GM12878 (cell line): ENCODE results near the gene FARS2. TPM values are rescaled to one million over a fixed set of nuclear protein-coding genes. Genes with fewer than 3 reads are reported as not detected.
A peak's percentile ranks its signal among the peaks of the same experiment; 100 is the strongest.

Experiments
- ATAC-seq: fragments of 200-7000 bp; cut with Tn5 transposase; 3 replicates; pipeline ENCODE4 v1.9.1; 2020; ENCODE audit warnings: mild to moderate bottlenecking, moderate library complexity
- BruUV-seq: library from RNA; stranded (reverse); fragments of 400-500 nt; replicated peaks from 2 replicates; lab custom pipeline; 2021; lab: Mats Ljungman, UMichigan
- CTCF ChIA-PET: fragments of 300-600 bp; sonication (Branson Sonifier 250); formaldehyde crosslinking; extraction: SDS; loops from one replicate; lab custom pipeline; 2021; ENCODE audit warnings: inconsistent platforms; lab: Yijun Ruan, JAX
- POLR2A ChIA-PET: fragments of 350-600 bp; formaldehyde crosslinking; extraction: SDS; loops from one replicate; lab custom pipeline; 2021; ENCODE audit warnings: inconsistent platforms; lab: Charles Lee
- RAD21 ChIA-PET: fragments of 300-600 bp; sonication (Branson Sonifier 250); formaldehyde crosslinking; loops from one replicate; lab custom pipeline; 2023; ENCODE audit warnings: antibody characterized with exemption; ENCODE audit not compliant: unreplicated experiment; lab: Charles Lee
- SMC1A ChIA-PET: fragments of 300-600 bp; sonication (Branson Sonifier 250); formaldehyde crosslinking; loops from one replicate; lab custom pipeline; 2023; ENCODE audit not compliant: unreplicated experiment, uncharacterized antibody; lab: Charles Lee
- DNase-seq: peaks from one replicate; pipeline ENCODE4 v3.0.0-alpha.2; 2011; ENCODE audit warnings: low read depth, low spot score
- FAIRE-seq: peaks from 3 replicates; lab custom pipeline; 2011; peaks lifted over from hg19 to GRCh38; lab: Jason Lieb, UNC
- H2AFZ ChIP-seq: 2 replicates; pipeline ENCODE4 v1.6.0; 2011; ENCODE audit warnings: low read depth, low read length, control low read depth; ENCODE audit not compliant: control insufficient read depth
- H3K27ac ChIP-seq: 2 replicates; pipeline ENCODE4 v1.5.1; 2011; ENCODE audit warnings: control low read depth; ENCODE audit not compliant: control insufficient read depth, insufficient read depth
- H3K27me3 ChIP-seq, 2 experiments: replicated peaks in 1 of 2; 2 replicates each; pipeline versions ENCODE4 v1.6.0 to v1.6.1; 2011; ENCODE audit warnings: low read length in 1 of 2; ENCODE audit not compliant: control insufficient read depth in 2 of 2, insufficient read depth in 2 of 2
- H3K36me3 ChIP-seq, 2 experiments: 2 replicates each; pipeline ENCODE4 v1.5.1; 2011; ENCODE audit warnings: low read length in 1 of 2; ENCODE audit not compliant: control insufficient read depth in 2 of 2, insufficient read depth in 2 of 2
- H3K4me1 ChIP-seq: 2 replicates; pipeline ENCODE4 v1.6.1; 2011; ENCODE audit warnings: mild to moderate bottlenecking, low read length, moderate library complexity, mixed read lengths; ENCODE audit not compliant: control insufficient read depth, insufficient read depth
- H3K4me2 ChIP-seq: 2 replicates; pipeline ENCODE4 v1.6.0; 2011; ENCODE audit warnings: control low read depth; ENCODE audit not compliant: control insufficient read depth, insufficient read depth
- H3K4me3 ChIP-seq: fragments of 200-600 bp; sonication (generic); 2 replicates; pipeline ENCODE4 v1.5.1; 2016
- H3K79me2 ChIP-seq: 2 replicates; pipeline ENCODE4 v1.6.0; 2011; ENCODE audit warnings: low read length; ENCODE audit not compliant: control insufficient read depth, insufficient read depth
- H3K9ac ChIP-seq: 2 replicates; pipeline ENCODE4 v1.8.0; 2011; ENCODE audit warnings: low read length, control low read depth, mixed read lengths; ENCODE audit not compliant: control insufficient read depth, insufficient read depth
- H3K9me3 ChIP-seq: replicated peaks from 3 replicates; pipeline ENCODE4 v1.5.1; 2011; ENCODE audit warnings: mild to moderate bottlenecking, low read length; ENCODE audit not compliant: control insufficient read depth, insufficient read depth
- H4K20me1 ChIP-seq: 2 replicates; pipeline ENCODE4 v1.6.0; 2011; ENCODE audit not compliant: control insufficient read depth, insufficient read depth
- ASH2L ChIP-seq: fragments of 300-600, 200-600 bp; sonication (generic); IDR thresholded peaks from 2 replicates; pipeline ENCODE4 v1.6.1; 2017; ENCODE audit warnings: low read depth, mild to moderate bottlenecking, borderline replicate concordance
- BHLHE40 ChIP-seq, 2 experiments: fragments of 450-650 bp in 1 of 2; IDR thresholded peaks; 2 replicates each; pipeline ENCODE4 v1.6.1; 2011 to 2017; ENCODE audit warnings: low read depth in 2 of 2, borderline replicate concordance in 1 of 2, improper control_type of control experiment in 1 of 2, low read length in 1 of 2, mild to moderate bottlenecking in 1 of 2
- CBX3 ChIP-seq: fragments of 200-600 bp; sonication (generic); IDR thresholded peaks from 2 replicates; pipeline ENCODE4 v1.6.1; 2016; ENCODE audit warnings: low read depth, borderline replicate concordance
- CBX5 ChIP-seq: sonication (generic); IDR thresholded peaks from 2 replicates; pipeline ENCODE4 v1.6.1; 2016; ENCODE audit warnings: low read depth, moderate library complexity, mild to moderate bottlenecking, inconsistent platforms
- CREB1 ChIP-seq: IDR thresholded peaks from 2 replicates; pipeline ENCODE4 v1.6.1; 2012; ENCODE audit warnings: low read depth, mild to moderate bottlenecking, inconsistent platforms
- FOXK2 ChIP-seq: fragments of 450-650 bp; IDR thresholded peaks from 2 replicates; pipeline ENCODE4 v1.6.1; 2017; ENCODE audit warnings: mild to moderate bottlenecking, moderate library complexity
- HDAC2 ChIP-seq: fragments of 200-600 bp; sonication (generic); IDR thresholded peaks from 2 replicates; pipeline ENCODE4 v1.6.1; 2017
- HDAC6 ChIP-seq: fragments of 200-600 bp; sonication (generic); IDR thresholded peaks from one replicate; pipeline ENCODE4 v1.8.0; 2017; ENCODE audit warnings: antibody characterized with exemption; ENCODE audit not compliant: unreplicated experiment
- IKZF2 ChIP-seq, 2 experiments: fragments of 450-650 bp; IDR thresholded peaks; 2 replicates each; pipeline ENCODE4 v1.6.1; 2017; ENCODE audit warnings: mild to moderate bottlenecking in 2 of 2, moderate library complexity in 2 of 2
- MTA3 ChIP-seq: IDR thresholded peaks from 2 replicates; pipeline ENCODE4 v1.6.1; 2012; ENCODE audit warnings: low read length, inconsistent platforms, borderline replicate concordance
- NR2F1 ChIP-seq: fragments of 450-650 bp; conservative IDR thresholded peaks from 2 replicates; pipeline ENCODE4 v1.6.1; 2017; ENCODE audit warnings: mild to moderate bottlenecking
- SMC3 ChIP-seq: IDR thresholded peaks from 2 replicates; pipeline ENCODE4 v1.6.1; 2011; ENCODE audit warnings: low read length, improper control_type of control experiment, borderline replicate concordance
- USF1 ChIP-seq: IDR thresholded peaks from 2 replicates; pipeline ENCODE4 v1.6.1; 2011; ENCODE audit warnings: borderline replicate concordance, low read depth, mild to moderate bottlenecking, moderate library complexity, mixed read lengths, low read length; ENCODE audit not compliant: insufficient read depth; ENCODE audit errors: extremely low read length
- WGBS: methylation state at CpG from one replicate; pipeline ENCODE4 v1.1.6; 2016; ENCODE audit warnings: low lambda C conversion rate; ENCODE audit not compliant: insufficient replicate concordance, insufficient coverage; ENCODE audit errors: missing lambda C conversion rate; 5-methylcytosine and 5-hydroxymethylcytosine counted together
- in situ Hi-C: fragments of 300-500 bp; cut with MboI; formaldehyde crosslinking; loops from 9 replicates; pipeline ENCODE4 v1.14.3; 2018; ENCODE audit warnings: mixed read lengths
- intact Hi-C: fragments of 100-400 bp; cut with micrococcal nuclease; formaldehyde crosslinking; loops from one replicate; pipeline ENCODE4 v1.14.2; 2022; ENCODE audit not compliant: unreplicated experiment
- polyA plus RNA-seq, 11 experiments: library from polyadenylated mRNA; depleted of rRNA in 4 of 11; unstranded in 6 of 11; stranded (reverse) in 5 of 11; fragments of >200 nt; fragmentation: Nextera tagmentation in 4 of 11; fragmentation: Illumina TruSeq in 1 of 11; extraction: Ambion mirVana in 4 of 11; extraction: Trizol in 1 of 11; gene quantifications; 1 replicate in 1 of 11; 2 replicates in 10 of 11; pipeline versions ENCODE4 v1.2.1 to v1.2.3, GENCODE V29; 2011 to 2016; ENCODE audit warnings: inconsistent platforms in 2 of 11, missing spikeins in 2 of 11, low read depth in 1 of 11
- total RNA-seq, 4 experiments: library from RNA; depleted of rRNA in 3 of 4; stranded (reverse); fragments of >200 nt in 3 of 4; fragmentation: Illumina TruSeq in 1 of 4; extraction: Trizol in 1 of 4; gene quantifications; 2 replicates each; pipeline versions ENCODE4 v1.2.1 to v1.2.3, GENCODE V29; 2013 to 2021
- TF ChIP-seq, protein P1 (sequence below): IDR thresholded peaks from 2 replicates; pipeline ENCODE4 v1.6.1; 2012; ENCODE audit warnings: improper control_type of control experiment, low read depth, low read length; ENCODE audit not compliant: insufficient replicate concordance

Gene FARS2
- total and polyA plus RNA-seq, 10 of the 15 experiments (the other 5 are each of a cell fraction or from before 2014, with no cell fraction given): 16.8 to 46.7 (median 25.6) TPM

GRCh38 chr6:5259428-5259827 is 1.9 kb upstream of the FARS2 start (continued):
- TF ChIP-seq, protein P1, sequence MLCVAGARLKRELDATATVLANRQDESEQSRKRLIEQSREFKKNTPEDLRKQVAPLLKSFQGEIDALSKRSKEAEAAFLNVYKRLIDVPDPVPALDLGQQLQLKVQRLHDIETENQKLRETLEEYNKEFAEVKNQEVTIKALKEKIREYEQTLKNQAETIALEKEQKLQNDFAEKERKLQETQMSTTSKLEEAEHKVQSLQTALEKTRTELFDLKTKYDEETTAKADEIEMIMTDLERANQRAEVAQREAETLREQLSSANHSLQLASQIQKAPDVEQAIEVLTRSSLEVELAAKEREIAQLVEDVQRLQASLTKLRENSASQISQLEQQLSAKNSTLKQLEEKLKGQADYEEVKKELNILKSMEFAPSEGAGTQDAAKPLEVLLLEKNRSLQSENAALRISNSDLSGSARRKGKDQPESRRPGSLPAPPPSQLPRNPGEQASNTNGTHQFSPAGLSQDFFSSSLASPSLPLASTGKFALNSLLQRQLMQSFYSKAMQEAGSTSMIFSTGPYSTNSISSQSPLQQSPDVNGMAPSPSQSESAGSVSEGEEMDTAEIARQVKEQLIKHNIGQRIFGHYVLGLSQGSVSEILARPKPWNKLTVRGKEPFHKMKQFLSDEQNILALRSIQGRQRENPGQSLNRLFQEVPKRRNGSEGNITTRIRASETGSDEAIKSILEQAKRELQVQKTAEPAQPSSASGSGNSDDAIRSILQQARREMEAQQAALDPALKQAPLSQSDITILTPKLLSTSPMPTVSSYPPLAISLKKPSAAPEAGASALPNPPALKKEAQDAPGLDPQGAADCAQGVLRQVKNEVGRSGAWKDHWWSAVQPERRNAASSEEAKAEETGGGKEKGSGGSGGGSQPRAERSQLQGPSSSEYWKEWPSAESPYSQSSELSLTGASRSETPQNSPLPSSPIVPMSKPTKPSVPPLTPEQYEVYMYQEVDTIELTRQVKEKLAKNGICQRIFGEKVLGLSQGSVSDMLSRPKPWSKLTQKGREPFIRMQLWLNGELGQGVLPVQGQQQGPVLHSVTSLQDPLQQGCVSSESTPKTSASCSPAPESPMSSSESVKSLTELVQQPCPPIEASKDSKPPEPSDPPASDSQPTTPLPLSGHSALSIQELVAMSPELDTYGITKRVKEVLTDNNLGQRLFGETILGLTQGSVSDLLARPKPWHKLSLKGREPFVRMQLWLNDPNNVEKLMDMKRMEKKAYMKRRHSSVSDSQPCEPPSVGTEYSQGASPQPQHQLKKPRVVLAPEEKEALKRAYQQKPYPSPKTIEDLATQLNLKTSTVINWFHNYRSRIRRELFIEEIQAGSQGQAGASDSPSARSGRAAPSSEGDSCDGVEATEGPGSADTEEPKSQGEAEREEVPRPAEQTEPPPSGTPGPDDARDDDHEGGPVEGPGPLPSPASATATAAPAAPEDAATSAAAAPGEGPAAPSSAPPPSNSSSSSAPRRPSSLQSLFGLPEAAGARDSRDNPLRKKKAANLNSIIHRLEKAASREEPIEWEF: no peak
- TF ChIP-seq SMC3 (no peak), CBX3 (no peak), MTA3 (no peak), IKZF2 (IDR thresholded peaks at IDR 0.05) (no peak), HDAC6 (no peak)

- peak overlapping the region; percentile 90 for H3K4me3 ChIP-seq
- intact Hi-C loops: loop anchor here (1.0 to 5.0 kb wide), 3 partner anchors 43 to 119 kb away; no protein-coding TSS in a partner anchor
- POLR2A ChIA-PET: interaction anchor here (0.8 to 2.1 kb wide), 5 partner anchors 12 to 120 kb away, joined by 3 to 5 read pairs (median 3); no protein-coding TSS in a partner anchor
- H4K20me1 ChIP-seq: no peaks in the 10 kb centered on the region
- no peaks in the 10 kb centered on the region for H3K9me3 ChIP-seq
- peak overlapping the region; percentile 65 for H3K9ac ChIP-seq
- RAD21 ChIA-PET: interaction anchor here (0.6 to 2.2 kb wide), 6 partner anchors 42 to 817 kb away, joined by 3 to 19 read pairs (median 4); no protein-coding TSS in a partner anchor
- peak; percentile 88 for ATAC-seq
- H3K36me3 ChIP-seq: no peaks in the 10 kb centered on the region
- no peaks in the 10 kb centered on the region for H3K27me3 ChIP-seq
- BruUV-seq: no TSS peak
- H2AFZ ChIP-seq: peak overlapping the region; percentile 72
- peak overlapping the region; percentile 57 for H3K27ac ChIP-seq
- CTCF ChIA-PET: interaction anchor here (0.8 to 2.3 kb wide), 5 partner anchors 17 to 120 kb away, joined by 3 to 9 read pairs (median 4); no protein-coding TSS in a partner anchor
- DNase-seq: no peak
- peaks cover 8% of the 10 kb centered on the region; the same call in 1 of the 2 replicates for H3K4me1 ChIP-seq
- H3K4me2 ChIP-seq: peak overlapping the region; percentile 70
- peak; percentile 27 for FAIRE-seq
- H3K79me2 ChIP-seq: peaks cover 36% of the 10 kb centered on the region
- SMC1A ChIA-PET: interaction anchor here (0.7 to 2.7 kb wide), 6 partner anchors 11 to 120 kb away, joined by 3 to 12 read pairs (median 4); no protein-coding TSS in a partner anchor
- WGBS: 2% methylated on average over 22 of the region's 22 CpGs
- in situ Hi-C loops: no loop called here
- TF ChIP-seq BHLHE40 (IDR thresholded peaks at IDR 0.05; ENCODE audit: borderline replicate concordance in 1 of 2, low read depth in 2 of 2, low read length in 1 of 2): no peak
- peak; percentile 33; the same call in 1 of the 2 replicates for TF ChIP-seq CREB1
- no peak for TF ChIP-seq USF1
- TF ChIP-seq HDAC2: no peak
- TF ChIP-seq NR2F1: no peak
- TF ChIP-seq FOXK2: peak; percentile 63
- TF ChIP-seq IKZF2 (IDR thresholded peaks at IDR 0.05): 0 out of 4 replicates have a peak, but pooled peaks of 1 of the 2 experiments have one; percentile 17
- TF ChIP-seq CBX5: no peak
- no peak for TF ChIP-seq ASH2L
These were observed 1.1 kb upstream of the FARS2 start for GRCh38 chr6:5260111-5260620.
